ENCODE data around the gene FDXACB1. TPM values are rescaled to one million over a fixed set of nuclear protein-coding genes. Genes with fewer than 3 reads are reported as not detected.

FDXACB1 gene
- total RNA-seq, 4 donors from 2014 or later: 1.1 to 3.3 (median 2.8) TPM

DNA sequence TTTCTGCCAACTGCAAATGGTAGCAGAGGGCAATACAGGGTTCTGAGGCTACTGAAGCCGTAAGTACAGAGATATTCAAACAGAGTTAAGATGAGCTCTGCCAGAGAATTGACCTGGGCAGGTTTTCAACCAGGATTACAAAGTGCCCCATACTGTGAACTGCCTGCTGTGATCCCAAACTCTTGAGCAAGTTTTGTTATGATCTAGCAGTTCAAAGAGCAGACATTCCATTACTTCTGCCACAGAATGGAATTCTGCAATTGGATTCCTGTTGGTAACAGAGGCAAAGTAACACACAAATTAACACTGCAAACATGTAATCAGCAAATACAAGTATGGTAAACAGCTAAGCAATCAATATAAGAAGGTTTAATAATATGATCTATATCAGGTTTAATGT is 38.8 kb downstream of the FDXACB1 start:
- TF ChIP-seq POLR2A (IDR thresholded peaks at IDR 0.05): no peak
- TF ChIP-seq, protein P1, sequence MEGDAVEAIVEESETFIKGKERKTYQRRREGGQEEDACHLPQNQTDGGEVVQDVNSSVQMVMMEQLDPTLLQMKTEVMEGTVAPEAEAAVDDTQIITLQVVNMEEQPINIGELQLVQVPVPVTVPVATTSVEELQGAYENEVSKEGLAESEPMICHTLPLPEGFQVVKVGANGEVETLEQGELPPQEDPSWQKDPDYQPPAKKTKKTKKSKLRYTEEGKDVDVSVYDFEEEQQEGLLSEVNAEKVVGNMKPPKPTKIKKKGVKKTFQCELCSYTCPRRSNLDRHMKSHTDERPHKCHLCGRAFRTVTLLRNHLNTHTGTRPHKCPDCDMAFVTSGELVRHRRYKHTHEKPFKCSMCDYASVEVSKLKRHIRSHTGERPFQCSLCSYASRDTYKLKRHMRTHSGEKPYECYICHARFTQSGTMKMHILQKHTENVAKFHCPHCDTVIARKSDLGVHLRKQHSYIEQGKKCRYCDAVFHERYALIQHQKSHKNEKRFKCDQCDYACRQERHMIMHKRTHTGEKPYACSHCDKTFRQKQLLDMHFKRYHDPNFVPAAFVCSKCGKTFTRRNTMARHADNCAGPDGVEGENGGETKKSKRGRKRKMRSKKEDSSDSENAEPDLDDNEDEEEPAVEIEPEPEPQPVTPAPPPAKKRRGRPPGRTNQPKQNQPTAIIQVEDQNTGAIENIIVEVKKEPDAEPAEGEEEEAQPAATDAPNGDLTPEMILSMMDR (IDR thresholded peaks at IDR 0.05): no peak
- Histone ChIP-seq H3K27ac (no peak overlapping the region), H3K4me1 (peaks cover 0 to 4% (median 0%) of the 10 kb centered on the region in 3 donors), H3K27me3 (no peaks in the 10 kb centered on the region), H3K4me3 (no peak overlapping the region), H3K36me3 (peaks cover 0 to 82% (median 7%) of the 10 kb centered on the region in 3 donors), H3K9me3 (no peaks in the 10 kb centered on the region)
- intact Hi-C loops (cut with DNase I): no loop called here
- 76 to 95% methylated on average over 1 of the region's 1 CpG for WGBS, 2 donors
- DNase-seq: no peak

DNA sequence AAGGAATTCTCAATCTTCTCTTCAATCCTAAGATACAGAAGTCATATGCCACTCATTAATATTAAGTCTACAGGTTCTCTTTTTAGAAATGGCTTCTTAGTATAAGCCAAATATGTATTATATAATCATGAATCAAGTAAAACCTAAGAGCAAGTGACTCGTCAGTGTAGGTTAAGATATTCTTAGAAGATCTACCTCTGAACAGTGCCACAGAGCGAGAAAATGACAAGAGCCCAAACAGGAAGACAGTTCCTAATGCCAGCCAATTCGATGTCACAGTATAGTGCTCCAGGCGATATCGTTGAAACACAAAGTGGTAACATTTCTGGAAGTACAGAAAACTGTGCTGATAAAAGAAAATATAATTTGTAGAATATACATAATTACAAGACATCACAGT is 40.9 kb downstream of the FDXACB1 start:
- no peaks in the 10 kb centered on the region for H3K27me3 ChIP-seq
- no peak overlapping the region for H3K27ac ChIP-seq
- H3K36me3 ChIP-seq: peaks cover 0 to 81% (median 7%) of the 10 kb centered on the region in 3 donors
- TF ChIP-seq, protein P1 (IDR thresholded peaks at IDR 0.05): no peak
- TF ChIP-seq POLR2A (IDR thresholded peaks at IDR 0.05): no peak
- WGBS, 2 donors: 82 to 95% methylated on average over 5 of the region's 5 CpGs
- peaks cover 0 to 4% (median 0%) of the 10 kb centered on the region in 3 donors for H3K4me1 ChIP-seq
- DNase-seq: no peak
- intact Hi-C loops (cut with DNase I): loop anchor here (10.0 kb wide), 1 partner anchor 63 kb away; no protein-coding TSS in a partner anchor
- H3K9me3 ChIP-seq: no peaks in the 10 kb centered on the region
- no peak overlapping the region for H3K4me3 ChIP-seq

DNA sequence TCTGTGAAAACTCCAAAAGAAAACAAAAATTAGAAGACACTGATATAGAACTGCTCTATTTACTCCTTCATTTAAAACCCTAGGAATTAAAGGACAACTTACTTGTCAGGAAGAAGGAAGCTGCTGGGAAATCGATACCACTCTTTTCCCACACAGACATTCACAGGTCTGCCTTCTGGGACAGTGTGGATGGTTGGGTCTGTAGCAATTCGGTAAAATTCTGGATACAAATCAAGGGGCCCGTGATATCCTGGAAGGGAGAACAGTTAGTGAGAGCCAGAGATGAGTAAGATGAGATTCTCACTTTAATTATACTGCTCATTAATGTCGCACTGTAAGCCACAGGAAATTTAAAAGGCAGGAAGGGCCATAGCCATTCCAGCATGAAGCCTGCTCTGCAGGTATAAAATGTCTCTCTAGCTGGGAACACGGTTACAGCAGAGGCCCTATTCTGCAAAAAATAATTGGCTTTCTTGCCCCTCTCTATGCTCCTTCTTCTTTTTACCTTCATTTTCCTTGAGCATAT is 41.5 kb downstream of the FDXACB1 start:
- 88 to 93% methylated on average over 5 of the region's 5 CpGs for WGBS, 2 donors
- TF ChIP-seq POLR2A (IDR thresholded peaks at IDR 0.05): no peak
- TF ChIP-seq, protein P1 (IDR thresholded peaks at IDR 0.05): no peak
- intact Hi-C loops (cut with DNase I): loop anchor here (10.0 kb wide), 1 partner anchor 63 kb away; no protein-coding TSS in a partner anchor
- Histone ChIP-seq H3K4me1 (peaks cover 0 to 4% (median 0%) of the 10 kb centered on the region in 3 donors), H3K27ac (no peak overlapping the region), H3K9me3 (no peaks in the 10 kb centered on the region), H3K27me3 (no peaks in the 10 kb centered on the region), H3K4me3 (no peak overlapping the region), H3K36me3 (peaks cover 0 to 79% (median 7%) of the 10 kb centered on the region in 3 donors)
- DNase-seq: no peak

DNA sequence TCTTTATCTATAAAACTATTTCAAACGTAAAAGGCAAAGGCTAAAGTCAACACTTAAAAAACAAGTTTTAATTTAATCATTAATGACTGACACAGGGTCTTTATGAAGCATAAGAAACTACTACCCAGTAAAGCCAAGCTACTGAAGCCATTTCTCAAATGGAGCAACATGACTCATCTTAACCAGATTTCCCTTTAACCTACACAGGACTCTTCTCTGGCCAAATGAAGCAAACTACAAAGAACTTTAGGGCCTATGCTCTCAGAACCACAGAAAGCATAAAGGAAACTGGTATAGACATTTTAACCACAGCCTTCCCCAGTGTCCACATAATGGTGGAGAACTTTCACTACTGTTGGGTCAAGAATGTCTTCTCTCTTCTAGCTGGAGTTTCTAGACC is 42.2 kb downstream of the FDXACB1 start:
- no peaks in the 10 kb centered on the region for H3K9me3 ChIP-seq
- peaks cover 0 to 4% (median 0%) of the 10 kb centered on the region in 3 donors for H3K4me1 ChIP-seq
- no peak overlapping the region for H3K4me3 ChIP-seq
- no peaks in the 10 kb centered on the region for H3K27me3 ChIP-seq
- intact Hi-C loops (cut with DNase I): loop anchor here (10.0 kb wide), 1 partner anchor 62 kb away; no protein-coding TSS in a partner anchor
- TF ChIP-seq, protein P1 (IDR thresholded peaks at IDR 0.05): no peak
- TF ChIP-seq POLR2A (IDR thresholded peaks at IDR 0.05): no peak
- H3K36me3 ChIP-seq: peaks cover 0 to 81% (median 7%) of the 10 kb centered on the region in 3 donors
- H3K27ac ChIP-seq: no peak overlapping the region
- WGBS, 2 donors: 90 to 95% methylated on average over 1 of the region's 1 CpG
- DNase-seq: no peak

DNA sequence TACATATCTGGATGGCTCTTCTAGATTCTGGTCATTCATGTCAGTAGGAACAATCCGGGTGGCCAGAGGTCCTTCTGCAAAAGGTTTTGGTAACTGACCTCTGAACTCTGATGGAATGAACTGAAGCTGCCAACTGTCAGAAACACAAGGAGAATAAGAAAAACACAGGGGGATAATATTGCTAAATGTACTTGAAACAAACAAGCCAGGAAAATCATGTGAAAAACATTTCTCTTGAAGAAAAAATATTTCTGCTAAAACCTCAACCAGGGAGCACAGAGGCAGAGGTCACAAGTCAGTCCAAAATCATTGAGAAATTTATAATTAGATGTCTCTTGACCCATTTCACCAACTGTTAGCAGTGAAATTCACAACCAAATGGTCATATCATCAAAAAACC is 42.8 kb downstream of the FDXACB1 start:
- intact Hi-C loops (cut with DNase I): loop anchor here (10.0 kb wide), 1 partner anchor 61 kb away; no protein-coding TSS in a partner anchor
- Histone ChIP-seq H3K4me1 (peaks cover 0 to under 1% (median 0%) of the 10 kb centered on the region in 3 donors), H3K4me3 (no peak overlapping the region), H3K27me3 (no peaks in the 10 kb centered on the region), H3K36me3 (peaks cover 0 to 86% (median 8%) of the 10 kb centered on the region in 3 donors), H3K9me3 (no peaks in the 10 kb centered on the region), H3K27ac (no peak overlapping the region)
- no peak for DNase-seq
- 80% methylated on average over 1 of the region's 1 CpG for WGBS, 2 donors
- TF ChIP-seq, protein P1 (IDR thresholded peaks at IDR 0.05): no peak
- no peak for TF ChIP-seq POLR2A (IDR thresholded peaks at IDR 0.05)
